ENCODE measurements around the gene DIP2B. TPM values are rescaled to one million over a fixed set of nuclear protein-coding genes. Genes with fewer than 3 reads are reported as not detected.

DIP2B gene
- total RNA-seq, 2 experiments from 2014 or later, result 21.4 to 22.5 TPM

- Mint-ChIP-seq H3K27me3 (no peaks in the 10 kb centered on the region), H3K36me3 (peaks cover 31% of the 10 kb centered on the region), H3K4me3 (no peak overlapping the region), H3K27ac (no peak overlapping the region), H3K9me3 (peaks cover 6% of the 10 kb centered on the region), H3K4me1 (peaks cover 13% of the 10 kb centered on the region)
- no peak for DNase-seq
Measured at GRCh38 chr12:50786498-50787231, 281.9 kb downstream of the DIP2B start.

DNA sequence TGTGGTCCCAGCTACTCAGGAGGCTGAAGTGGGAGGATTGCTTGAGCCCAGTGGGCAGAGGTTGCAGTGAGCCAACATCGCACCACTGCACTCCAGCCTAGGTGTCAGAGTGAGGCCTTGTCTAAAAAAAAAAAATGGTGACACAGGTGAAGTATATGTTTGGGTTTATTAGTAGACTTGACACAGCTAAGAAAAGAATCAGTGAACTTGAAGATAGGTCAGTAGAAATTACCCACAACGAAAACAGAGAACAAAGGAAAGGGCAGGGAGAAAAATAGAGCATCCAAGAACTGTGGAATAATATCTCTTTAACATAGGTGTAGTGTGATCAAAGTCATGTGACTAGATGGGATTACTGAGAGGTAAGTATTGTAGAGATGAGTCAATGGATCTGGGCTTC is 282.8 kb downstream of the DIP2B start:
- peaks cover 15% of the 10 kb centered on the region for H3K4me1 Mint-ChIP-seq
- peaks cover 6% of the 10 kb centered on the region for H3K9me3 Mint-ChIP-seq
- H3K27ac Mint-ChIP-seq, result no peak overlapping the region
- no peak for DNase-seq
- H3K4me3 Mint-ChIP-seq, result no peak overlapping the region
- H3K36me3 Mint-ChIP-seq, result peaks cover 31% of the 10 kb centered on the region
- H3K27me3 Mint-ChIP-seq, result no peaks in the 10 kb centered on the region

DNA sequence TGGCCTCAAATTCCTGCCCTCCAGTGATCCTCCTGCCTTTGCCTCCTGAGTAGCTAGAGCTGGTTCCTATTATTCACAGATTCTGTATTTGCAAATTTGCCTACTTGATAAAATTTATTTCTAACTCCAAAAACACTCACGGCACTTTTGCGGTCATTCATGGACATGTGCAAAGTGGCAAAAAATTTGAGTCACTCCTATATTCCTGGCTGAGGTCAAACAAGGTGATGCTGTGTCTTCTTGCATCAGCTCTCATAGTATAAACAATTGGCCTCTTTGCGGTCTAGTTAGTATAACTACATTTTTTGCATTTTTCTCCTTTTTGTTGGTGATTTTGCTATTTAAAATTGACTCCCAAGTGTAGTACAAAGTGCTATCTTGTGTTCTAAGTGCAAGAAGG is 283.8 kb downstream of the DIP2B start:
- Mint-ChIP-seq H3K9me3 (peaks cover 6% of the 10 kb centered on the region), H3K4me3 (no peak overlapping the region), H3K36me3 (peaks cover 31% of the 10 kb centered on the region), H3K27ac (no peak overlapping the region), H3K4me1 (peaks cover 15% of the 10 kb centered on the region), H3K27me3 (no peaks in the 10 kb centered on the region)
- no peak for DNase-seq

DNA sequence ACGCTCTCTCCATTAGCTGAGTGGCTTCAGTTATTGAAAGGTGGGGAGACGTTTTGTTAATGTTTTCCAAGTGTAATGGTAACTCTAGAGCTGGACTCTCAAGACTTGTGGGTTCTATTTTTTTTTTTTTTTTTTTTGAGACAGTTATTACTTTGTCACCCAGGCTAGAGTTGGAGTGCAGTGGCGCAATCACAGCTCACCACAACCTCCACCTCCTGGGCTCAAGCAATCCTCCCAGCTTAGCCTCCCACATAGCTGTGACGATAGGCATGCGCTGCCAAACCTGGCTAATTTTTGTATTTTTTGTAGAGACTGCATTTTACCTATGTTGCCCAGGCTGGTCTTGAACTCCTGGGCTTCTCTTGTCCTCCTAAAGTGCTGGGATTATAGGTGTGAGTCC is 285.3 kb downstream of the DIP2B start:
- H3K4me3 Mint-ChIP-seq, result no peak overlapping the region
- DNase-seq, result no peak
- H3K9me3 Mint-ChIP-seq, result peaks cover 6% of the 10 kb centered on the region
- H3K27ac Mint-ChIP-seq, result no peak overlapping the region
- peaks cover 10% of the 10 kb centered on the region for H3K4me1 Mint-ChIP-seq
- no peaks in the 10 kb centered on the region for H3K27me3 Mint-ChIP-seq
- peaks cover 30% of the 10 kb centered on the region for H3K36me3 Mint-ChIP-seq

Other genes with a start within 250 kb of the DIP2B start
- 10 to 100 TPM; 27.8 to 28.1 TPM for gene LIMA1, start 221.5 kb upstream of the DIP2B start, total RNA-seq
- gene FAM186A, start 108.4 kb upstream of the DIP2B start, total RNA-seq, result not detected
- 100 to 1,000 TPM; 108 to 110 TPM for gene LARP4, start 104.1 kb upstream of the DIP2B start, total RNA-seq